ENCODE results near the gene INSL3.

DNA sequence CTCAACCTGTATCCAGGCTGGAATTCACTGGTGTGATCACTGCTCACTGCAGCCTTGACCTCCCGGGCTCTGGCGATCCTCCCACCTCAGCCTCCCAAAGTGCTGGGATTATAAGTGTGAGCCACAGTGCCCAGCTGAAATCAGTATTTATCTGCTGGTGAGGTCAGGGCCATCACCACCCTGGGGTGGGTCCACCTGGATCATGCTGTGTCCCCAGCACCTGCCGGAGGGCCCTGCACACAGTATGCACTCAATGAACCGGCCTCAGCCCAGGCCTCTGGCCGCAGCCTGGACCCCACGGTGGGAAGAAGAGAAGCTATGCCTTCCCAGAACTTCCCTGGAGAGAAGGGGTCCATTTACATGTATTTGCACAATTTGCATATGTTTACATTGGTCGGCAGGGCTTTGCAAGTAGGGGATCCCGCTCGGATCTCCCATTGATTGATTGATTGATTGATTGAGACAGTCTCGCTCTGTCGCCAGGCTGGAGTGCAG, 47.8 kb upstream of the INSL3 start:
- TF ChIP-seq EP300 (IDR thresholded peaks at IDR 0.05), result no peak
- TF ChIP-seq, protein P1, sequence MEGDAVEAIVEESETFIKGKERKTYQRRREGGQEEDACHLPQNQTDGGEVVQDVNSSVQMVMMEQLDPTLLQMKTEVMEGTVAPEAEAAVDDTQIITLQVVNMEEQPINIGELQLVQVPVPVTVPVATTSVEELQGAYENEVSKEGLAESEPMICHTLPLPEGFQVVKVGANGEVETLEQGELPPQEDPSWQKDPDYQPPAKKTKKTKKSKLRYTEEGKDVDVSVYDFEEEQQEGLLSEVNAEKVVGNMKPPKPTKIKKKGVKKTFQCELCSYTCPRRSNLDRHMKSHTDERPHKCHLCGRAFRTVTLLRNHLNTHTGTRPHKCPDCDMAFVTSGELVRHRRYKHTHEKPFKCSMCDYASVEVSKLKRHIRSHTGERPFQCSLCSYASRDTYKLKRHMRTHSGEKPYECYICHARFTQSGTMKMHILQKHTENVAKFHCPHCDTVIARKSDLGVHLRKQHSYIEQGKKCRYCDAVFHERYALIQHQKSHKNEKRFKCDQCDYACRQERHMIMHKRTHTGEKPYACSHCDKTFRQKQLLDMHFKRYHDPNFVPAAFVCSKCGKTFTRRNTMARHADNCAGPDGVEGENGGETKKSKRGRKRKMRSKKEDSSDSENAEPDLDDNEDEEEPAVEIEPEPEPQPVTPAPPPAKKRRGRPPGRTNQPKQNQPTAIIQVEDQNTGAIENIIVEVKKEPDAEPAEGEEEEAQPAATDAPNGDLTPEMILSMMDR (IDR thresholded peaks at IDR 0.05), result no peak
- TF ChIP-seq POLR2A (IDR thresholded peaks at IDR 0.05; ENCODE audit: low read depth), result no peak
- no peak for TF ChIP-seq POLR2AphosphoS5 (IDR thresholded peaks at IDR 0.05)
